GM12891 (cell line): Measurements from ENCODE around the gene NSUN6.

Experiments
- POLR2AphosphoS5 ChIP-seq: IDR thresholded peaks from 2 replicates; pipeline ENCODE4 v1.6.1; 2011; ENCODE audit warnings: low read depth, low read length, control low read depth
- TAF1 ChIP-seq: IDR thresholded peaks from 2 replicates; pipeline ENCODE4 v1.6.1; 2011; ENCODE audit warnings: low read depth, low read length, control low read depth

- TF ChIP-seq TAF1 (peak; percentile 52), POLR2AphosphoS5 (peak; percentile 81)
Measured at GRCh38 chr10:18659125-18659818, 7.9 kb upstream of the NSUN6 start, which contains the start of gene ARL5B.
